A549 (cell line): Measurements from ENCODE around the gene ZSCAN22.

Source experiments
- BHLHE40 ChIP-seq: IDR thresholded peaks from 2 replicates; pipeline ENCODE4 v1.6.1; 2012; ENCODE audit warnings: low read depth, low read length, inconsistent platforms
- CTCF ChIP-seq: fragments of >200 bp; sonication (Bioruptor Twin); formaldehyde crosslinking; IDR thresholded peaks from 3 replicates; pipeline ENCODE4 v1.5.1; 2016
- EP300 ChIP-seq, 2 experiments: fragments of >200 bp; sonication (Bioruptor Twin); formaldehyde crosslinking; IDR thresholded peaks; 2 replicates in 1 of 2; 3 replicates in 1 of 2; pipeline ENCODE4 v1.6.1; 2016 to 2017
- RAD21 ChIP-seq, 2 experiments: fragments of >200 bp in 1 of 2; sonication (Bioruptor Twin) in 1 of 2; formaldehyde crosslinking in 1 of 2; IDR thresholded peaks in 1 of 2; conservative IDR thresholded peaks in 1 of 2; 2 replicates in 1 of 2; 3 replicates in 1 of 2; pipeline ENCODE4 v1.6.1; 2012 to 2018; ENCODE audit warnings: inconsistent platforms in 1 of 2
- SREBF2 ChIP-seq: fragments of 450-650 bp; IDR thresholded peaks from 2 replicates; pipeline ENCODE4 v1.6.1; 2014; ENCODE audit warnings: mild to moderate bottlenecking, moderate library complexity
- TF ChIP-seq, protein P1 (sequence below): fragments of 250-450 bp; sonication (Bioruptor Pico); IDR thresholded peaks from 2 replicates; pipeline ENCODE4 v1.5.0; 2021; ENCODE audit warnings: mild to moderate bottlenecking, moderate library complexity, borderline replicate concordance

GRCh38 chr19:58335630-58336029 lies 8.8 kb downstream of the ZSCAN22 start:
- TF ChIP-seq CTCF (no peak), EP300 (IDR thresholded peaks at IDR 0.05) (no peak), BHLHE40 (no peak), SREBF2 (no peak), RAD21 (conservative IDR thresholded peaks at IDR 0.05 in 1 of 2, IDR thresholded peaks at IDR 0.05 in 1 of 2) (no peak)
- TF ChIP-seq, protein P1, sequence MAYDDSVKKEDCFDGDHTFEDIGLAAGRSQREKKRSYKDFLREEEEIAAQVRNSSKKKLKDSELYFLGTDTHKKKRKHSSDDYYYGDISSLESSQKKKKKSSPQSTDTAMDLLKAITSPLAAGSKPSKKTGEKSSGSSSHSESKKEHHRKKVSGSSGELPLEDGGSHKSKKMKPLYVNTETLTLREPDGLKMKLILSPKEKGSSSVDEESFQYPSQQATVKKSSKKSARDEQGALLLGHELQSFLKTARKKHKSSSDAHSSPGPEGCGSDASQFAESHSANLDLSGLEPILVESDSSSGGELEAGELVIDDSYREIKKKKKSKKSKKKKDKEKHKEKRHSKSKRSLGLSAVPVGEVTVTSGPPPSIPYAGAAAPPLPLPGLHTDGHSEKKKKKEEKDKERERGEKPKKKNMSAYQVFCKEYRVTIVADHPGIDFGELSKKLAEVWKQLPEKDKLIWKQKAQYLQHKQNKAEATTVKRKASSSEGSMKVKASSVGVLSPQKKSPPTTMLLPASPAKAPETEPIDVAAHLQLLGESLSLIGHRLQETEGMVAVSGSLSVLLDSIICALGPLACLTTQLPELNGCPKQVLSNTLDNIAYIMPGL (CRISPR knock-in tag) = no peak
